ENCODE measurements around the gene MMRN2. TPM values are rescaled to one million over a fixed set of nuclear protein-coding genes. Genes with fewer than 3 reads are reported as not detected.

The MMRN2 gene
- total and polyA plus RNA-seq, 2 of the 8 experiments (the other 6 are each of a cell fraction or from before 2014, with no cell fraction given), result 1.2 TPM

GRCh38 chr10:86965986-86966654 lies 8.7 kb upstream of the MMRN2 start (continued):
- TF ChIP-seq, protein P1, sequence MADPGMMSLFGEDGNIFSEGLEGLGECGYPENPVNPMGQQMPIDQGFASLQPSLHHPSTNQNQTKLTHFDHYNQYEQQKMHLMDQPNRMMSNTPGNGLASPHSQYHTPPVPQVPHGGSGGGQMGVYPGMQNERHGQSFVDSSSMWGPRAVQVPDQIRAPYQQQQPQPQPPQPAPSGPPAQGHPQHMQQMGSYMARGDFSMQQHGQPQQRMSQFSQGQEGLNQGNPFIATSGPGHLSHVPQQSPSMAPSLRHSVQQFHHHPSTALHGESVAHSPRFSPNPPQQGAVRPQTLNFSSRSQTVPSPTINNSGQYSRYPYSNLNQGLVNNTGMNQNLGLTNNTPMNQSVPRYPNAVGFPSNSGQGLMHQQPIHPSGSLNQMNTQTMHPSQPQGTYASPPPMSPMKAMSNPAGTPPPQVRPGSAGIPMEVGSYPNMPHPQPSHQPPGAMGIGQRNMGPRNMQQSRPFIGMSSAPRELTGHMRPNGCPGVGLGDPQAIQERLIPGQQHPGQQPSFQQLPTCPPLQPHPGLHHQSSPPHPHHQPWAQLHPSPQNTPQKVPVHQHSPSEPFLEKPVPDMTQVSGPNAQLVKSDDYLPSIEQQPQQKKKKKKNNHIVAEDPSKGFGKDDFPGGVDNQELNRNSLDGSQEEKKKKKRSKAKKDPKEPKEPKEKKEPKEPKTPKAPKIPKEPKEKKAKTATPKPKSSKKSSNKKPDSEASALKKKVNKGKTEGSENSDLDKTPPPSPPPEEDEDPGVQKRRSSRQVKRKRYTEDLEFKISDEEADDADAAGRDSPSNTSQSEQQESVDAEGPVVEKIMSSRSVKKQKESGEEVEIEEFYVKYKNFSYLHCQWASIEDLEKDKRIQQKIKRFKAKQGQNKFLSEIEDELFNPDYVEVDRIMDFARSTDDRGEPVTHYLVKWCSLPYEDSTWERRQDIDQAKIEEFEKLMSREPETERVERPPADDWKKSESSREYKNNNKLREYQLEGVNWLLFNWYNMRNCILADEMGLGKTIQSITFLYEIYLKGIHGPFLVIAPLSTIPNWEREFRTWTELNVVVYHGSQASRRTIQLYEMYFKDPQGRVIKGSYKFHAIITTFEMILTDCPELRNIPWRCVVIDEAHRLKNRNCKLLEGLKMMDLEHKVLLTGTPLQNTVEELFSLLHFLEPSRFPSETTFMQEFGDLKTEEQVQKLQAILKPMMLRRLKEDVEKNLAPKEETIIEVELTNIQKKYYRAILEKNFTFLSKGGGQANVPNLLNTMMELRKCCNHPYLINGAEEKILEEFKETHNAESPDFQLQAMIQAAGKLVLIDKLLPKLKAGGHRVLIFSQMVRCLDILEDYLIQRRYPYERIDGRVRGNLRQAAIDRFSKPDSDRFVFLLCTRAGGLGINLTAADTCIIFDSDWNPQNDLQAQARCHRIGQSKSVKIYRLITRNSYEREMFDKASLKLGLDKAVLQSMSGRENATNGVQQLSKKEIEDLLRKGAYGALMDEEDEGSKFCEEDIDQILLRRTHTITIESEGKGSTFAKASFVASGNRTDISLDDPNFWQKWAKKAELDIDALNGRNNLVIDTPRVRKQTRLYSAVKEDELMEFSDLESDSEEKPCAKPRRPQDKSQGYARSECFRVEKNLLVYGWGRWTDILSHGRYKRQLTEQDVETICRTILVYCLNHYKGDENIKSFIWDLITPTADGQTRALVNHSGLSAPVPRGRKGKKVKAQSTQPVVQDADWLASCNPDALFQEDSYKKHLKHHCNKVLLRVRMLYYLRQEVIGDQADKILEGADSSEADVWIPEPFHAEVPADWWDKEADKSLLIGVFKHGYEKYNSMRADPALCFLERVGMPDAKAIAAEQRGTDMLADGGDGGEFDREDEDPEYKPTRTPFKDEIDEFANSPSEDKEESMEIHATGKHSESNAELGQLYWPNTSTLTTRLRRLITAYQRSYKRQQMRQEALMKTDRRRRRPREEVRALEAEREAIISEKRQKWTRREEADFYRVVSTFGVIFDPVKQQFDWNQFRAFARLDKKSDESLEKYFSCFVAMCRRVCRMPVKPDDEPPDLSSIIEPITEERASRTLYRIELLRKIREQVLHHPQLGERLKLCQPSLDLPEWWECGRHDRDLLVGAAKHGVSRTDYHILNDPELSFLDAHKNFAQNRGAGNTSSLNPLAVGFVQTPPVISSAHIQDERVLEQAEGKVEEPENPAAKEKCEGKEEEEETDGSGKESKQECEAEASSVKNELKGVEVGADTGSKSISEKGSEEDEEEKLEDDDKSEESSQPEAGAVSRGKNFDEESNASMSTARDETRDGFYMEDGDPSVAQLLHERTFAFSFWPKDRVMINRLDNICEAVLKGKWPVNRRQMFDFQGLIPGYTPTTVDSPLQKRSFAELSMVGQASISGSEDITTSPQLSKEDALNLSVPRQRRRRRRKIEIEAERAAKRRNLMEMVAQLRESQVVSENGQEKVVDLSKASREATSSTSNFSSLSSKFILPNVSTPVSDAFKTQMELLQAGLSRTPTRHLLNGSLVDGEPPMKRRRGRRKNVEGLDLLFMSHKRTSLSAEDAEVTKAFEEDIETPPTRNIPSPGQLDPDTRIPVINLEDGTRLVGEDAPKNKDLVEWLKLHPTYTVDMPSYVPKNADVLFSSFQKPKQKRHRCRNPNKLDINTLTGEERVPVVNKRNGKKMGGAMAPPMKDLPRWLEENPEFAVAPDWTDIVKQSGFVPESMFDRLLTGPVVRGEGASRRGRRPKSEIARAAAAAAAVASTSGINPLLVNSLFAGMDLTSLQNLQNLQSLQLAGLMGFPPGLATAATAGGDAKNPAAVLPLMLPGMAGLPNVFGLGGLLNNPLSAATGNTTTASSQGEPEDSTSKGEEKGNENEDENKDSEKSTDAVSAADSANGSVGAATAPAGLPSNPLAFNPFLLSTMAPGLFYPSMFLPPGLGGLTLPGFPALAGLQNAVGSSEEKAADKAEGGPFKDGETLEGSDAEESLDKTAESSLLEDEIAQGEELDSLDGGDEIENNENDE (IDR thresholded peaks at IDR 0.05; ENCODE audit: insufficient replicate concordance, low read length), result no peak
- no peak for TF ChIP-seq BRCA1 (IDR thresholded peaks at IDR 0.05; ENCODE audit: low read depth, low read length)
- no peak for TF ChIP-seq ZNF274 (IDR thresholded peaks at IDR 0.05; ENCODE audit: borderline replicate concordance, extremely low read depth, low read length)
- no peak for TF ChIP-seq CHD2 (IDR thresholded peaks at IDR 0.05; ENCODE audit: low read length)
- no peak for TF ChIP-seq PHF8 (conservative IDR thresholded peaks at IDR 0.05; ENCODE audit: low read depth, low read length)
- TF ChIP-seq SP1 (IDR thresholded peaks at IDR 0.05; ENCODE audit: low read depth, low read length), result no peak
- TF ChIP-seq CEBPB (IDR thresholded peaks at IDR 0.05; ENCODE audit: low read depth, low read length), result no peak
- no peak for TF ChIP-seq CBX5 (IDR thresholded peaks at IDR 0.05; ENCODE audit: low read depth, low read length)
